Brain microvascular endothelial cell (primary cell): Measurements from ENCODE around the gene MMP17.

Source experiments
- DNase-seq: peaks from one replicate; pipeline ENCODE4 v3.0.0-alpha.2; 2020
- H3K27ac ChIP-seq: fragments of 250-450 bp; sonication (Bioruptor Pico); 2 replicates; pipeline ENCODE4 v1.5.1; 2020; ENCODE audit warnings: mild to moderate bottlenecking, moderate library complexity
- H3K27me3 ChIP-seq: fragments of 250-450 bp; sonication (Bioruptor Pico); replicated peaks from 2 replicates; pipeline ENCODE4 v1.5.1; 2020; ENCODE audit warnings: mild to moderate bottlenecking
- H3K36me3 ChIP-seq: fragments of 250-450 bp; sonication (Bioruptor Pico); replicated peaks from 2 replicates; pipeline ENCODE4 v1.5.1; 2020; ENCODE audit warnings: mild to moderate bottlenecking
- H3K4me3 ChIP-seq: 2 replicates; pipeline ENCODE4 v1.5.1; 2011; ENCODE audit warnings: low read depth, mild to moderate bottlenecking, control low read depth, low read length, moderate library complexity
- CTCF ChIP-seq: IDR thresholded peaks from 2 replicates; pipeline ENCODE4 v1.5.1; 2011; ENCODE audit warnings: low read depth, mild to moderate bottlenecking, moderate library complexity, low read length, control low read depth, inconsistent platforms; ENCODE audit errors: missing control alignments
- in situ Hi-C: cut with HindIII; loops from 2 replicates; pipeline ENCODE4 v1.10.0; 2017; ENCODE audit warnings: low sequenced_read_pairs, low pct_ligation_motif_present

Gene MMP17

GRCh38 chr12:131853832-131854797 lies 25.9 kb downstream of the MMP17 start:
- TF ChIP-seq CTCF = no peak
- no peak overlapping the region for H3K27ac ChIP-seq
- H3K27me3 ChIP-seq = no peaks in the 10 kb centered on the region
- in situ Hi-C loops = no loop called here
- H3K4me3 ChIP-seq = no peak overlapping the region
- DNase-seq = no peak
- H3K36me3 ChIP-seq = no peaks in the 10 kb centered on the region

DNA sequence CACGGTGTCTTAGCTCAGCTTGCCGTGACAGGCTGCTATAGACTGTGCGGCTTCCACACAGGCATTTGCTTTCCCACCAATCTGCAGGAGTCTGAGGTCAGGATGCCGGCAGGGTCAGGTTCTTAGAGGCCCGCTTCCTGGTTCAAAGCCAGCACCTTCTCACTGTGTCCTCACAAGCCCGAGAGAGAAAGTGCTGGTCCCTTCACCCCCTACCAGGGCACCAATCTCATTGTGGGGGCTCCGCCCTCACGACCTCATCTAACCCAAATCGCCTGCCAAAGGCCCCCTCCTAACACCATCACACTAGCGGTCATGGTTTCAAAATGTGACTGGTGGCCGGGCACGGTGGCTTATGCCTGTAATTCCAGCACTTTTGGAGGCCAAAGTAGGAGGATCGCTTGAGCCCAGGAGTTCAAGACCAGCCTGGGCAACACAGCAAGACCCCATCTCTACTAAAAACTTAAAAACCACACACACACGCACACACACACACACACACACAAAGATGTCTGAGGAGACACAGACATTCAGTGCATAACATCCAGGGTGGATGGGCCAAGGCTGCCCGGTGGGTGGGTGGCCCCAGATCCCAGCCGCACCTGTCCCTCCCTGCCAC lies 26.8 kb downstream of the MMP17 start:
- no peak for DNase-seq
- Histone ChIP-seq H3K27ac (no peak overlapping the region), H3K27me3 (no peaks in the 10 kb centered on the region), H3K36me3 (no peaks in the 10 kb centered on the region), H3K4me3 (no peak overlapping the region)
- no peak for TF ChIP-seq CTCF
- in situ Hi-C loops = no loop called here

DNA sequence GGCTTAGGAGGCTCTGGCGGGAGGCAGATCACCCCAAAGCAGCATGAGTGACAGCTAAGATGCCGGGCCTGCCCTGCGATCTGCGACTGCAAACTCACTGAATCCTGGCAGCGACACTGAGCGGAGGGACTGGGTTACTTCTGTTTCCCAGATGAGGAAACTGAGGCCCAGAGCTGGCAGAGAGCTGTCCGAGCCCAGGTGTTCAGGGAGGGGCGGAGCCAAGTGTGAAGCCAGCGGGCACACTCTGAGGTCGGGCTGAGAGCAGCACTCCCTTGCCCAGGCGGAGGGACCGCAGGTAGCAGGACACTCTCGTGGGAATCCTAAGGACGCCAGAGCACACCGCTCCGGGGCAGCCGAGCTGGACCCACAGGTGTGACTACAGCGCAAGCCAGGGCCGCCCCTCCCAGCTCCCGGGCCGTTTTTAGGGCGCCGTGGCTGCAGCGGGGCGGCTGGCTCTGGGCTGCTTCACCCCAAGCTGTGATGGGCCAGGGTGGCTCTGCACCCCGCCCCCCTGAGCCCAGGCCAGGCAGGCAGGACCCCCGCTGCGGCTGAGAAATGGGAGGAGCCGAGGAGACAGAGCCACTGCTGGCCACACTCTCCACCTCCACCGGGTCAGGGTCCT lies 27.4 kb downstream of the MMP17 start:
- no peak for TF ChIP-seq CTCF
- no peaks in the 10 kb centered on the region for H3K36me3 ChIP-seq
- DNase-seq = no peak
- in situ Hi-C loops = no loop called here
- no peaks in the 10 kb centered on the region for H3K27me3 ChIP-seq
- H3K4me3 ChIP-seq = no peak overlapping the region
- H3K27ac ChIP-seq = no peak overlapping the region

GRCh38 chr12:131856366-131857097 lies 28.3 kb downstream of the MMP17 start:
- TF ChIP-seq CTCF = no peak
- H3K4me3 ChIP-seq = no peak overlapping the region
- no peaks in the 10 kb centered on the region for H3K36me3 ChIP-seq
- no peaks in the 10 kb centered on the region for H3K27me3 ChIP-seq
- no peak overlapping the region for H3K27ac ChIP-seq
- in situ Hi-C loops = no loop called here
- DNase-seq = no peak

DNA sequence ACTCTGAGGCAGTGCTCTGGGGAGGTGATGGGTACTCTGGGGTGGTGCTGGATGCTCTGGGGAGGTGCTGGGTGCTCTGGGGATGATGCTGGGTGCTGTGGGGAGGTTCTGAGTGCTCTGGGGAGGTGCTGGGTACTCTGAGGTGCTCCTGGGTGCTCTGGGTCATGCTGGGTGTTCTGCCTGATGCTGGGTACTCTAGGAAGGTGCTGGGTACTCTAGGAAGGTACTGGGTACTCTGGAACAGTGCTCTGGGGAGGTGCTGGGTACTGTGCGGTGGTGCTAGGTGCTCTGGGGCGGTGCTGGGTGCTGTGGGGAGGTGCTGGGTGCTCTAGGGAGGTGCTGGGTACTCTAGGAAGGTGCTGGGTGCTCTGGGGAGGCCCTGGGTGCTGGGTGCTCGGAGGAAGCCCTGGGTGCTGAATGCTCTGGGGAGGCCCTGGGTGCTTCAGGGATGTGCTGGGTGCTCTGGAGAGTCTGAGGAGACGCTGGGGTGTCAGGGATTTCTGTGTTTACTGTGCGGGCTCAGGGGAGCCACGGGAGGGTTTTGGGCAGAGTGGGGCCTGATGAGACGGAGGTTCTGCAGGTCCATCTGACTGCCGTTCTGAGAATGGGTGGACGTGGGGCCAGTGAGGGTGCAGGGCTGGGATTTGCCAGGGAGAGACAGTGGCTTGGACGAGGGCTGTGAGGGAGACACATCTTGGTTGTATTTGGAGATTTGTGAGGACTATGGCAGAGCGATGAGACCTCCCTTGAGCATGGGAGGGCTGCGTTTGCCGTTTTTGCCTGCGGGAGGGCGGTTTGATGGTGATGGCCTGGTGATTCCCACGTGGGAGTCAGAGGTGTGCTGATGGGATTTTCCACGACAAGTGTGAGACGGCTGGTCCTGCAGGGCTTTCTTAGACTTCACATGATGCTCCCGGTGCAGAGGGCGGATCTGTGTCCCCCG lies 30.0 kb downstream of the MMP17 start:
- in situ Hi-C loops = no loop called here
- no peak for TF ChIP-seq CTCF
- H3K27me3 ChIP-seq = no peaks in the 10 kb centered on the region

More for the DNA sequence above, 30.0 kb downstream of the MMP17 start:
- Histone ChIP-seq H3K36me3 (no peaks in the 10 kb centered on the region), H3K27ac (no peak overlapping the region), H3K4me3 (no peak overlapping the region)
- DNase-seq = no peak
